ENCODE data around the gene RTL10. TPM values are rescaled to one million over a fixed set of nuclear protein-coding genes. Genes with fewer than 3 reads are reported as not detected.

RTL10 gene
- total RNA-seq, 1 donor from 2014 or later, result 20.0 TPM

GRCh38 chr22:19852177-19852781 is 2.4 kb downstream of the RTL10 start:
- Mint-ChIP-seq H3K4me1 (peaks cover 24% of the 10 kb centered on the region), H3K27me3 (no peaks in the 10 kb centered on the region), H3K4me3 (peak overlapping the region; percentile 92), H3K27ac (peak overlapping the region; percentile 17), H3K36me3 (ENCODE audit: low read depth) (peaks cover 43% of the 10 kb centered on the region), H3K9me3 (no peaks in the 10 kb centered on the region)
- intact Hi-C loops (cut with micrococcal nuclease), result loop anchor here (10.0 kb wide), 3 partner anchors 263 to 1153 kb away; partner anchors contain the start of genes C22orf39, RANBP1, THAP7 and TRMT2A
- peak; percentile 57 for DNase-seq

- Mint-ChIP-seq H3K4me3 (peak overlapping the region; percentile 92), H3K27ac (no peak overlapping the region), H3K27me3 (no peaks in the 10 kb centered on the region), H3K9me3 (no peaks in the 10 kb centered on the region), H3K4me1 (peaks cover 23% of the 10 kb centered on the region), H3K36me3 (ENCODE audit: low read depth) (peaks cover 47% of the 10 kb centered on the region)
- DNase-seq, result peak; percentile 55
- intact Hi-C loops (cut with micrococcal nuclease), result loop anchor here (10.0 kb wide), 3 partner anchors 263 to 1153 kb away; partner anchors contain the start of genes C22orf39, RANBP1, THAP7 and TRMT2A
Measured at GRCh38 chr22:19851291-19852176, 3.1 kb downstream of the RTL10 start.

GRCh38 chr22:19850763-19851109 is 3.9 kb downstream of the RTL10 start:
- Mint-ChIP-seq H3K4me1 (peaks cover 20% of the 10 kb centered on the region), H3K36me3 (ENCODE audit: low read depth) (peaks cover 47% of the 10 kb centered on the region), H3K27ac (no peak overlapping the region), H3K9me3 (no peaks in the 10 kb centered on the region), H3K4me3 (no peak overlapping the region), H3K27me3 (no peaks in the 10 kb centered on the region)
- peak; percentile 53 for DNase-seq
- intact Hi-C loops (cut with micrococcal nuclease), result loop anchor here (10.0 kb wide), 3 partner anchors 264 to 1154 kb away; partner anchors contain the start of genes C22orf39, RANBP1, THAP7 and TRMT2A

GRCh38 chr22:19849835-19850762 is 4.6 kb downstream of the RTL10 start:
- intact Hi-C loops (cut with micrococcal nuclease), result loop anchor here (10.0 kb wide), 3 partner anchors 265 to 1155 kb away; partner anchors contain the start of genes C22orf39, RANBP1, THAP7 and TRMT2A
- Mint-ChIP-seq H3K36me3 (ENCODE audit: low read depth) (peaks cover 47% of the 10 kb centered on the region), H3K4me1 (peaks cover 21% of the 10 kb centered on the region), H3K9me3 (no peaks in the 10 kb centered on the region), H3K4me3 (no peak overlapping the region), H3K27ac (no peak overlapping the region), H3K27me3 (no peaks in the 10 kb centered on the region)
- DNase-seq, result no peak

GRCh38 chr22:19848298-19849224 is 6.1 kb downstream of the RTL10 start:
- Mint-ChIP-seq H3K9me3 (no peaks in the 10 kb centered on the region), H3K4me1 (peaks cover 26% of the 10 kb centered on the region), H3K4me3 (no peak overlapping the region), H3K27me3 (no peaks in the 10 kb centered on the region), H3K36me3 (ENCODE audit: low read depth) (peaks cover 42% of the 10 kb centered on the region), H3K27ac (no peak overlapping the region)
- intact Hi-C loops (cut with micrococcal nuclease), result no loop called here
- no peak for DNase-seq

GRCh38 chr22:19847345-19847632 is 7.4 kb downstream of the RTL10 start:
- no peak for DNase-seq
- intact Hi-C loops (cut with micrococcal nuclease), result no loop called here
- Mint-ChIP-seq H3K4me1 (peaks cover 14% of the 10 kb centered on the region), H3K4me3 (no peak overlapping the region), H3K9me3 (no peaks in the 10 kb centered on the region), H3K36me3 (ENCODE audit: low read depth) (peaks cover 36% of the 10 kb centered on the region), H3K27me3 (no peaks in the 10 kb centered on the region), H3K27ac (no peak overlapping the region)

- peaks cover 11% of the 10 kb centered on the region for H3K4me1 Mint-ChIP-seq
- peaks cover 32% of the 10 kb centered on the region for H3K36me3 Mint-ChIP-seq (ENCODE audit: low read depth)
- H3K27ac Mint-ChIP-seq, result no peak overlapping the region
- intact Hi-C loops (cut with micrococcal nuclease), result no loop called here
- H3K9me3 Mint-ChIP-seq, result no peaks in the 10 kb centered on the region
- H3K4me3 Mint-ChIP-seq, result no peak overlapping the region
- H3K27me3 Mint-ChIP-seq, result no peaks in the 10 kb centered on the region
- DNase-seq, result peak; percentile 53
Measured at GRCh38 chr22:19846620-19847344, 7.9 kb downstream of the RTL10 start.

GRCh38 chr22:19845054-19845722 is 9.5 kb downstream of the RTL10 start:
- Mint-ChIP-seq H3K9me3 (no peaks in the 10 kb centered on the region), H3K4me1 (peaks cover 11% of the 10 kb centered on the region), H3K4me3 (no peak overlapping the region), H3K27me3 (no peaks in the 10 kb centered on the region), H3K36me3 (ENCODE audit: low read depth) (peaks cover 27% of the 10 kb centered on the region), H3K27ac (no peak overlapping the region)
- DNase-seq, result peak; percentile 55
- intact Hi-C loops (cut with micrococcal nuclease), result no loop called here

GRCh38 chr22:19844377-19845053 is 10.2 kb downstream of the RTL10 start:
- H3K4me3 Mint-ChIP-seq, result no peak overlapping the region
- H3K9me3 Mint-ChIP-seq, result no peaks in the 10 kb centered on the region
- no peaks in the 10 kb centered on the region for H3K27me3 Mint-ChIP-seq
- DNase-seq, result peak; percentile 61
- H3K36me3 Mint-ChIP-seq (ENCODE audit: low read depth), result peaks cover 20% of the 10 kb centered on the region
- peak overlapping the region; percentile 69 for H3K27ac Mint-ChIP-seq
- intact Hi-C loops (cut with micrococcal nuclease), result no loop called here
- H3K4me1 Mint-ChIP-seq, result peaks cover 11% of the 10 kb centered on the region

GRCh38 chr22:19843857-19844376 is 10.8 kb downstream of the RTL10 start:
- no peaks in the 10 kb centered on the region for H3K9me3 Mint-ChIP-seq
- no peak overlapping the region for H3K27ac Mint-ChIP-seq

GRCh38 chr22:19843107-19843856 is 11.4 kb downstream of the RTL10 start:
- Mint-ChIP-seq H3K27me3 (no peaks in the 10 kb centered on the region), H3K4me1 (peaks cover 11% of the 10 kb centered on the region), H3K9me3 (no peaks in the 10 kb centered on the region), H3K36me3 (ENCODE audit: low read depth) (peaks cover 14% of the 10 kb centered on the region), H3K4me3 (no peak overlapping the region), H3K27ac (no peak overlapping the region)
- DNase-seq, result no peak
- intact Hi-C loops (cut with micrococcal nuclease), result no loop called here

More at GRCh38 chr22:19843857-19844376, 10.8 kb downstream of the RTL10 start:
- H3K36me3 Mint-ChIP-seq (ENCODE audit: low read depth), result peaks cover 19% of the 10 kb centered on the region
- no peak overlapping the region for H3K4me3 Mint-ChIP-seq
- intact Hi-C loops (cut with micrococcal nuclease), result no loop called here
- H3K4me1 Mint-ChIP-seq, result peaks cover 11% of the 10 kb centered on the region
- H3K27me3 Mint-ChIP-seq, result no peaks in the 10 kb centered on the region
- DNase-seq, result no peak

Measured in activated CD4-positive, alpha-beta T cell treated with anti-CD3 and anti-CD28 coated beads, Interleukin-2, amount 10 ng/mL, durations not matched to agents 24 days and 14 days (primary cell).